UCSD-AML1 (cell line): ENCODE results near the gene SMARCA4.

Source experiments
- DNase-seq: peaks from one replicate; lab custom pipeline; 2025; ENCODE audit not compliant: unreplicated experiment; lab: John Stamatoyannopoulos, UW

Gene SMARCA4

GRCh38 chr19:10960314-10961072 is at the start of gene SMARCA4:
TSS of gene SMARCA4 (plus strand) at chr19:10961030. CDS start at chr19:10984152, 23,122 bp downstream.
- peak; percentile 99 for DNase-seq

- no peak for DNase-seq
Measured at GRCh38 chr19:10911579-10912363, 49.1 kb upstream of the SMARCA4 start.

GRCh38 chr19:10912619-10913018 is 48.2 kb upstream of the SMARCA4 start:
- no peak for DNase-seq

- DNase-seq, result no peak
Measured at GRCh38 chr19:10913716-10914340, 47.0 kb upstream of the SMARCA4 start.

GRCh38 chr19:10915130-10916091 is 45.4 kb upstream of the SMARCA4 start:
- no peak for DNase-seq

GRCh38 chr19:10916602-10917001 is 44.2 kb upstream of the SMARCA4 start:
- no peak for DNase-seq

GRCh38 chr19:10918359-10918758 is 42.5 kb upstream of the SMARCA4 start:
- no peak for DNase-seq

- DNase-seq, result no peak
Measured at GRCh38 chr19:10919352-10920287, 41.2 kb upstream of the SMARCA4 start.

GRCh38 chr19:10920288-10920655 is 40.6 kb upstream of the SMARCA4 start:
- no peak for DNase-seq

- no peak for DNase-seq
Measured at GRCh38 chr19:10920781-10921180, 40.0 kb upstream of the SMARCA4 start.

- no peak for DNase-seq
Measured at GRCh38 chr19:10921199-10921909, 39.5 kb upstream of the SMARCA4 start.

- no peak for DNase-seq
Measured at GRCh38 chr19:10921910-10922637, 38.8 kb upstream of the SMARCA4 start.

GRCh38 chr19:10922638-10923014 is 38.2 kb upstream of the SMARCA4 start:
- no peak for DNase-seq

- DNase-seq, result no peak
Measured at GRCh38 chr19:10923260-10924112, 37.3 kb upstream of the SMARCA4 start.

GRCh38 chr19:10924597-10924996 is 36.2 kb upstream of the SMARCA4 start:
- no peak for DNase-seq

GRCh38 chr19:10927730-10928562 is 32.9 kb upstream of the SMARCA4 start:
- peak; percentile 43 for DNase-seq
